IMR-90 (cell line): ENCODE data around the gene ETS1. TPM values are rescaled to one million over a fixed set of nuclear protein-coding genes. Genes with fewer than 3 reads are reported as not detected.

Experiments
- ATAC-seq: fragments of 200-7000 bp; cut with Tn5 transposase; 2 replicates; pipeline ENCODE4 v1.9.1; 2020; ENCODE audit warnings: low read depth, mild to moderate bottlenecking, moderate library complexity
- BruUV-seq: library from RNA; stranded (reverse); fragments of 400-500 nt; replicated peaks from 2 replicates; lab custom pipeline; 2021; lab: Mats Ljungman, UMichigan
- CTCF ChIA-PET: fragments of 300-600 bp; formaldehyde crosslinking; extraction: SDS; loops from one replicate; lab custom pipeline; 2021; ENCODE audit warnings: antibody characterized with exemption; lab: Yijun Ruan, JAX
- POLR2A ChIA-PET: fragments of 300-600 bp; sonication (Branson Sonifier 250); formaldehyde crosslinking; loops from one replicate; lab custom pipeline; 2022; ENCODE audit warnings: antibody characterized with exemption; ENCODE audit not compliant: unreplicated experiment; lab: Charles Lee
- DNase-seq: peaks from one replicate; pipeline ENCODE4 v3.0.0; 2013
- H2AFZ ChIP-seq: replicated peaks from 2 replicates; pipeline ENCODE3; 2013; ENCODE audit warnings: low read length, mild to moderate bottlenecking; ENCODE audit not compliant: poor library complexity
- H2AK5ac ChIP-seq: 2 replicates; pipeline ENCODE4 v1.6.1; 2013; ENCODE audit warnings: low read depth, low read length, inconsistent platforms
- H2AK9ac ChIP-seq: replicated peaks from 2 replicates; pipeline ENCODE3; 2013; ENCODE audit warnings: mild to moderate bottlenecking, low read depth, low read length, moderate library complexity; ENCODE audit not compliant: poor library complexity
- H2BK120ac ChIP-seq: 2 replicates; pipeline ENCODE4 v1.6.1; 2013; ENCODE audit warnings: low read depth, low read length, inconsistent platforms
- H2BK15ac ChIP-seq: 3 replicates; pipeline ENCODE4 v1.6.1; 2013; ENCODE audit warnings: low read depth, low read length, inconsistent platforms
- H2BK20ac ChIP-seq: 2 replicates; pipeline ENCODE4 v1.6.1; 2013; ENCODE audit warnings: low read depth, mild to moderate bottlenecking, inconsistent platforms, low read length, moderate library complexity
- H2BK5ac ChIP-seq: 2 replicates; pipeline ENCODE4 v1.6.1; 2013; ENCODE audit warnings: mild to moderate bottlenecking, low read depth, low read length, inconsistent platforms; ENCODE audit not compliant: poor library complexity, severe bottlenecking
- H3K14ac ChIP-seq: replicated peaks from 2 replicates; pipeline ENCODE4 v1.6.1; 2013; ENCODE audit warnings: low read depth, low read length, inconsistent platforms
- H3K18ac ChIP-seq: 2 replicates; pipeline ENCODE4 v1.6.1; 2013; ENCODE audit warnings: low read depth, low read length, control low read depth
- H3K23ac ChIP-seq: 2 replicates; pipeline ENCODE4 v1.6.1; 2013; ENCODE audit warnings: low read depth, low read length, inconsistent platforms
- H3K27ac ChIP-seq: 2 replicates; pipeline ENCODE4 v1.5.1; 2013; ENCODE audit warnings: mild to moderate bottlenecking, control low read depth, low read length; ENCODE audit not compliant: insufficient read depth
- H3K27me3 ChIP-seq: 2 replicates; pipeline ENCODE4 v1.6.1; 2013; ENCODE audit warnings: low read length; ENCODE audit not compliant: control insufficient read depth, insufficient read depth
- H3K36me3 ChIP-seq: 2 replicates; pipeline ENCODE4 v1.6.1; 2013; ENCODE audit warnings: low read length, mixed read lengths; ENCODE audit not compliant: control insufficient read depth, insufficient read depth
- H3K4ac ChIP-seq: 2 replicates; pipeline ENCODE4 v1.6.1; 2013; ENCODE audit warnings: low read depth, low read length, inconsistent platforms
- H3K4me1 ChIP-seq: 2 replicates; pipeline ENCODE4 v1.6.1; 2013; ENCODE audit warnings: low read length, mixed read lengths; ENCODE audit not compliant: control insufficient read depth, insufficient read depth
- H3K4me2 ChIP-seq: 2 replicates; pipeline ENCODE4 v1.6.1; 2013; ENCODE audit warnings: low read depth, mild to moderate bottlenecking, control low read depth, low read length, moderate library complexity
- H3K4me3 ChIP-seq: 2 replicates; pipeline ENCODE4 v1.5.1; 2013; ENCODE audit warnings: low read depth, mild to moderate bottlenecking, control low read depth, low read length, moderate library complexity; ENCODE audit not compliant: insufficient read depth
- H3K56ac ChIP-seq: 2 replicates; pipeline ENCODE4 v1.6.1; 2013; ENCODE audit warnings: low read length, inconsistent platforms; ENCODE audit not compliant: insufficient read depth; ENCODE audit errors: extremely low read depth
- H3K79me1 ChIP-seq, 2 experiments: 2 replicates each; pipeline ENCODE4 v1.6.1; 2013; ENCODE audit warnings: low read length in 2 of 2, inconsistent platforms in 1 of 2, low read depth in 1 of 2
- H3K9ac ChIP-seq: 2 replicates; pipeline ENCODE4 v1.6.1; 2013; ENCODE audit warnings: low read depth, low read length, control low read depth
- H3K9me1 ChIP-seq: 2 replicates; pipeline ENCODE4 v1.6.1; 2013; ENCODE audit warnings: low read length, inconsistent platforms; ENCODE audit not compliant: insufficient read depth
- H3K9me3 ChIP-seq: 2 replicates; pipeline ENCODE4 v1.6.1; 2013; ENCODE audit warnings: low read length; ENCODE audit not compliant: control insufficient read depth, insufficient read depth
- H4K20me1 ChIP-seq: 2 replicates; pipeline ENCODE4 v1.6.1; 2013; ENCODE audit warnings: low read length, inconsistent platforms; ENCODE audit not compliant: insufficient read depth
- H4K5ac ChIP-seq: 2 replicates; pipeline ENCODE4 v1.6.1; 2013; ENCODE audit warnings: mild to moderate bottlenecking, low read depth, low read length, control low read depth
- H4K8ac ChIP-seq, 2 experiments: 2 replicates each; pipeline ENCODE4 v1.6.1; 2013; ENCODE audit warnings: low read depth in 2 of 2, low read length in 2 of 2, control low read depth in 1 of 2, inconsistent platforms in 1 of 2
- H4K91ac ChIP-seq: 2 replicates; pipeline ENCODE4 v1.6.1; 2013; ENCODE audit warnings: low read depth, low read length, inconsistent platforms; ENCODE audit not compliant: insufficient read depth
- BHLHE40 ChIP-seq: fragments of 150-350 bp; IDR thresholded peaks from 2 replicates; pipeline ENCODE4 v1.6.1; 2016; ENCODE audit warnings: mild to moderate bottlenecking, low read depth, low read length
- CHD1 ChIP-seq: IDR thresholded peaks from 2 replicates; pipeline ENCODE4 v1.6.1; 2012; ENCODE audit warnings: low read depth, low read length, improper control_type of control experiment
- FOS ChIP-seq: fragments of 150-350 bp; IDR thresholded peaks from 2 replicates; pipeline ENCODE4 v1.6.1; 2016; ENCODE audit warnings: low read depth, low read length
- MAFK ChIP-seq: IDR thresholded peaks from 2 replicates; pipeline ENCODE4 v1.6.1; 2012; ENCODE audit warnings: low read depth, low read length, improper control_type of control experiment
- MAZ ChIP-seq: IDR thresholded peaks from 2 replicates; pipeline ENCODE4 v1.6.1; 2012; ENCODE audit warnings: low read depth, mild to moderate bottlenecking, low read length, improper control_type of control experiment, moderate library complexity, borderline replicate concordance
- MXI1 ChIP-seq: IDR thresholded peaks from 2 replicates; pipeline ENCODE4 v1.6.1; 2012; ENCODE audit warnings: low read depth, mild to moderate bottlenecking, low read length, moderate library complexity, borderline replicate concordance
- NFE2L2 ChIP-seq: fragments of 150-350 bp; IDR thresholded peaks from 2 replicates; pipeline ENCODE4 v1.6.1; 2016; ENCODE audit warnings: low read depth, mild to moderate bottlenecking, low read length
- RAD21 ChIP-seq: IDR thresholded peaks from 2 replicates; pipeline ENCODE4 v1.6.1; 2012; ENCODE audit warnings: low read length, improper control_type of control experiment
- RCOR1 ChIP-seq: IDR thresholded peaks from 2 replicates; pipeline ENCODE4 v1.6.1; 2012; ENCODE audit warnings: mild to moderate bottlenecking, low read length, improper control_type of control experiment; ENCODE audit not compliant: insufficient replicate concordance
- RFX5 ChIP-seq: IDR thresholded peaks from 2 replicates; pipeline ENCODE4 v1.8.0; 2012; ENCODE audit warnings: low read depth, mild to moderate bottlenecking, low read length, moderate library complexity
- WGBS, 2 experiments: methylation state at CpG; one replicate each; pipeline versions ENCODE4 v1.1.5 to v1.1.7; 2013; ENCODE audit warnings: missing lambda C conversion rate in 2 of 2; ENCODE audit not compliant: insufficient read length in 1 of 2; ENCODE audit errors: extremely low coverage in 2 of 2; 5-methylcytosine and 5-hydroxymethylcytosine counted together
- dilution Hi-C: fragments of 300-500 bp; cut with HindIII; formaldehyde crosslinking; loops from one replicate; pipeline ENCODE4 v1.14.3; 2018; ENCODE audit warnings: low sequenced_read_pairs; ENCODE audit not compliant: unreplicated experiment
- in situ Hi-C: fragments of 300-500 bp; cut with MboI; formaldehyde crosslinking; loops from 3 replicates; pipeline ENCODE4 v1.14.3; 2019; ENCODE audit warnings: low sequenced_read_pairs, inconsistent platforms, mixed read lengths
- intact Hi-C: fragments of 100-400 bp; cut with micrococcal nuclease; formaldehyde crosslinking; loops from 2 replicates; pipeline ENCODE4 v1.10.0; 2022
- polyA plus RNA-seq, 3 experiments: library from polyadenylated mRNA; depleted of rRNA; stranded (reverse); fragments of >200 nt; gene quantifications; 2 replicates each; pipeline ENCODE4 v1.2.3, GENCODE V29; 2012; ENCODE audit warnings: low replicate concordance in 1 of 3
- total RNA-seq: library from RNA; depleted of rRNA; stranded (reverse); fragments of >200 nt; gene quantifications from 2 replicates; pipeline ENCODE4 v1.2.3, GENCODE V29; 2012
- TF ChIP-seq, protein P1 (sequence below): fragments of 150-350 bp; IDR thresholded peaks from 2 replicates; pipeline ENCODE4 v1.6.1; 2017; ENCODE audit warnings: mild to moderate bottlenecking, antibody characterized with exemption, low read length, low read depth
- TF ChIP-seq, protein P2 (sequence below): conservative IDR thresholded peaks from 2 replicates; pipeline ENCODE4 v1.5.1; 2012; ENCODE audit warnings: mild to moderate bottlenecking, low read depth, low read length, improper control_type of control experiment

Gene ETS1
- total and polyA plus RNA-seq, 2 of the 4 experiments (the other 2 are of a cell fraction) = 41.2 to 56.3 TPM

DNA sequence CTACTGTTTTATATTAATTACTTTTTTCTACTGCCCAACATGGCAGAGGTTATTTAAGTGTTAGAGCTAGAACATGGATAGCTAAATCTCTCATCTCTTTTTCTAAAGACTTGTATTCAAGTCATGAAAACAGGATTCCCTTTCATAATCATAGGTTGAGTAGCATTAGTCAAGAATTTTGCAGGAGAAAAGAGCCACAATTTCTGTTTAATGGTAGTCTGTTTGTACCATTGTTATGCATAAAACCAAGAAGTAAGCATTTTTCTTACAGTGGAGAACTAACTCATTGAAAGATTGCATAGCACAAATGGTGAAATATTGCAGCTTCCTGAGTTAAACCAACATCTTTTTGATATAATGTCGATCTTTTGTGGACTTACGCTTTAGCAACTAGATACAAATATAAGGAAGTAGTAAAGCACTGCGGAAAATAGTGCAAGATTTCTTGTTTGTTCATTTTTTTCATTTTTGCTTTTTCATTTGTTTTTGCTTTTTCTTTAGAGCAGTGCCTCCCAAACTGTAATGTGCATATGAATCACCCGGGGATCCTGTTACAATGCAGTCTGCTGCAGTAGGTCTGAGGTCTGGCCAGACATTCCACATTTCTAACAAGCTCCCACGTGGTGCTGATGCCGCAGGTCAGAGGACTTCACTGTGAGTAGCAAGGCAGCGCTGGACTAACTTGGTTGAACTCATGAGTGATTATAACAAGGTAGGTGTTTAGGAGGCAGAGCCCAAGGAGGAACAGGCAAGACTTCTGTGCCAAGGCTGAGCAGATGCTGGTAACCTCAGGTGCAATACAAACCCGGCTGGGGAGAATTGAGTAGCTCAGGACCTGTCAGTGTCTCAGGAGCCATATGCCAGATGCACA lies 4.6 kb downstream of the ETS1 start:
- ATAC-seq (peak; percentile 100), DNase-seq (peak; percentile 98)
- Histone ChIP-seq H2BK20ac (no peak overlapping the region), H2AK5ac (no peak overlapping the region), H3K4me2 (peak overlapping the region; percentile 56), H2AFZ (peak overlapping the region; percentile 1), H3K23ac (no peak overlapping the region), H2BK5ac (peak overlapping the region; percentile 69), H3K4ac (no peak overlapping the region), H4K20me1 (no peaks in the 10 kb centered on the region), H4K5ac (no peak overlapping the region), H4K8ac (no peak overlapping the region), H3K27me3 (peaks cover 6% of the 10 kb centered on the region; the same call in 1 of the 2 replicates), H4K91ac (no peak overlapping the region), H2BK15ac (no peak overlapping the region), H3K4me1 (peaks cover 2% of the 10 kb centered on the region), H3K9ac (no peak overlapping the region), H3K36me3 (no peaks in the 10 kb centered on the region), H3K9me1 (peaks cover 2% of the 10 kb centered on the region; the same call in 1 of the 2 replicates), H3K56ac (no peak overlapping the region), H3K79me1 (no peaks in the 10 kb centered on the region), H3K4me3 (no peak overlapping the region), H3K9me3 (no peaks in the 10 kb centered on the region), H3K14ac (no peak overlapping the region), H2AK9ac (no peak overlapping the region), H3K27ac (no peak overlapping the region), H2BK120ac (no peak overlapping the region), H3K18ac (no peak overlapping the region)
- BruUV-seq = no TSS peak
- ChIA-PET CTCF (no interaction called here), POLR2A (no interaction called here)
- TF ChIP-seq RAD21 (no peak), RFX5 (no peak), FOS (peak; percentile 86), RCOR1 (no peak), BHLHE40 (peak; percentile 65), MAFK (peak; percentile 8; the same call in 1 of the 2 replicates), MAZ (no peak), NFE2L2 (no peak), CHD1 (no peak), MXI1 (peak; percentile 73; the same call in 1 of the 2 replicates)
- TF ChIP-seq, protein P1, sequence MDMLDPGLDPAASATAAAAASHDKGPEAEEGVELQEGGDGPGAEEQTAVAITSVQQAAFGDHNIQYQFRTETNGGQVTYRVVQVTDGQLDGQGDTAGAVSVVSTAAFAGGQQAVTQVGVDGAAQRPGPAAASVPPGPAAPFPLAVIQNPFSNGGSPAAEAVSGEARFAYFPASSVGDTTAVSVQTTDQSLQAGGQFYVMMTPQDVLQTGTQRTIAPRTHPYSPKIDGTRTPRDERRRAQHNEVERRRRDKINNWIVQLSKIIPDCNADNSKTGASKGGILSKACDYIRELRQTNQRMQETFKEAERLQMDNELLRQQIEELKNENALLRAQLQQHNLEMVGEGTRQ = peak; percentile 96
- TF ChIP-seq, protein P2, sequence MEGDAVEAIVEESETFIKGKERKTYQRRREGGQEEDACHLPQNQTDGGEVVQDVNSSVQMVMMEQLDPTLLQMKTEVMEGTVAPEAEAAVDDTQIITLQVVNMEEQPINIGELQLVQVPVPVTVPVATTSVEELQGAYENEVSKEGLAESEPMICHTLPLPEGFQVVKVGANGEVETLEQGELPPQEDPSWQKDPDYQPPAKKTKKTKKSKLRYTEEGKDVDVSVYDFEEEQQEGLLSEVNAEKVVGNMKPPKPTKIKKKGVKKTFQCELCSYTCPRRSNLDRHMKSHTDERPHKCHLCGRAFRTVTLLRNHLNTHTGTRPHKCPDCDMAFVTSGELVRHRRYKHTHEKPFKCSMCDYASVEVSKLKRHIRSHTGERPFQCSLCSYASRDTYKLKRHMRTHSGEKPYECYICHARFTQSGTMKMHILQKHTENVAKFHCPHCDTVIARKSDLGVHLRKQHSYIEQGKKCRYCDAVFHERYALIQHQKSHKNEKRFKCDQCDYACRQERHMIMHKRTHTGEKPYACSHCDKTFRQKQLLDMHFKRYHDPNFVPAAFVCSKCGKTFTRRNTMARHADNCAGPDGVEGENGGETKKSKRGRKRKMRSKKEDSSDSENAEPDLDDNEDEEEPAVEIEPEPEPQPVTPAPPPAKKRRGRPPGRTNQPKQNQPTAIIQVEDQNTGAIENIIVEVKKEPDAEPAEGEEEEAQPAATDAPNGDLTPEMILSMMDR = no peak
- dilution Hi-C loops (no loop called here), in situ Hi-C loops (no loop called here), intact Hi-C loops (no loop called here)
- no CpG with 5 or more reads among the region's 8 CpGs for WGBS, 2 experiments
